WTC11 (cell line): Measurements from ENCODE around the gene CHST11. TPM values are rescaled to one million over a fixed set of nuclear protein-coding genes. Genes with fewer than 3 reads are reported as not detected.

ENCODE experiments used
- ATAC-seq: fragments of 200-7000 bp; cut with Tn5 transposase; 2 replicates; pipeline ENCODE4 v1.10.0; 2021; ENCODE audit warnings: mild to moderate bottlenecking, moderate library complexity
- CTCF ChIA-PET: fragments of 300-600 bp; sonication (Branson Sonifier 250); formaldehyde crosslinking; loops from one replicate; lab custom pipeline; 2021; ENCODE audit warnings: antibody characterized with exemption; lab: Charles Lee
- POLR2A ChIA-PET: fragments of 350-600 bp; sonication (Branson Sonifier 250); formaldehyde crosslinking; loops from one replicate; lab custom pipeline; 2021; ENCODE audit warnings: antibody characterized with exemption; lab: Charles Lee
- DNase-seq: peaks from one replicate; pipeline ENCODE4 v3.0.0; 2021; ENCODE audit warnings: low spot score
- H3K27ac Mint-ChIP-seq: 2 replicates; pipeline ENCODE4 v1.8.0; 2021; ENCODE audit warnings: mixed read lengths
- H3K27me3 Mint-ChIP-seq: 2 replicates; pipeline ENCODE4 v1.8.0; 2021; ENCODE audit warnings: low read depth, mild to moderate bottlenecking, moderate library complexity, mixed read lengths
- H3K36me3 Mint-ChIP-seq: 2 replicates; pipeline ENCODE4 v1.8.0; 2021; ENCODE audit warnings: mixed read lengths
- H3K4me1 Mint-ChIP-seq: 2 replicates; pipeline ENCODE4 v1.8.0; 2022; ENCODE audit warnings: mixed read lengths
- H3K4me3 Mint-ChIP-seq: 2 replicates; pipeline ENCODE4 v1.8.0; 2021; ENCODE audit warnings: mild to moderate bottlenecking, moderate library complexity, mixed read lengths
- H3K9me3 Mint-ChIP-seq: 2 replicates; pipeline ENCODE4 v1.8.0; 2021; ENCODE audit warnings: mixed read lengths
- ATF1 ChIP-seq: sonication (generic); formaldehyde crosslinking; IDR thresholded peaks from 2 replicates; pipeline ENCODE4 v1.8.1; 2023; ENCODE audit warnings: mild to moderate bottlenecking, moderate library complexity, missing genetic modification reagents
- ELF4 ChIP-seq: sonication (generic); formaldehyde crosslinking; IDR thresholded peaks from 2 replicates; pipeline ENCODE4 v1.8.1; 2022; ENCODE audit warnings: low read depth, mild to moderate bottlenecking, moderate library complexity, missing genetic modification reagents
- EMX1 ChIP-seq: fragments of 250-450 bp; sonication (Bioruptor Pico); IDR thresholded peaks from 2 replicates; pipeline ENCODE4 v1.8.0; 2021; ENCODE audit warnings: mild to moderate bottlenecking
- ESRRA ChIP-seq: sonication (generic); formaldehyde crosslinking; IDR thresholded peaks from 2 replicates; pipeline ENCODE4 v1.8.1; 2022; ENCODE audit warnings: mild to moderate bottlenecking, missing genetic modification reagents, borderline replicate concordance
- JAZF1 ChIP-seq: fragments of 250-450 bp; sonication (Bioruptor Pico); IDR thresholded peaks from 2 replicates; pipeline ENCODE4 v1.9.0; 2021; ENCODE audit warnings: moderate library complexity, mild to moderate bottlenecking, inconsistent platforms
- JUN ChIP-seq: sonication (generic); formaldehyde crosslinking; IDR thresholded peaks from 2 replicates; pipeline ENCODE4 v1.8.0; 2023; ENCODE audit warnings: mild to moderate bottlenecking, missing genetic modification reagents
- NFATC4 ChIP-seq: fragments of 250-450 bp; sonication (Bioruptor Pico); IDR thresholded peaks from 2 replicates; pipeline ENCODE4 v1.9.0; 2021; ENCODE audit warnings: mild to moderate bottlenecking
- NR2C2 ChIP-seq: sonication (generic); formaldehyde crosslinking; IDR thresholded peaks from 2 replicates; pipeline ENCODE4 v1.8.0; 2022; ENCODE audit warnings: mild to moderate bottlenecking, missing genetic modification reagents
- TEAD1 ChIP-seq: sonication (generic); formaldehyde crosslinking; IDR thresholded peaks from 2 replicates; pipeline ENCODE4 v1.8.0; 2022; ENCODE audit warnings: mild to moderate bottlenecking, missing genetic modification reagents
- ZNF219 ChIP-seq: sonication (generic); formaldehyde crosslinking; IDR thresholded peaks from 2 replicates; pipeline ENCODE4 v1.8.0; 2023; ENCODE audit warnings: missing genetic modification reagents, mild to moderate bottlenecking, borderline replicate concordance
- ZNF232 ChIP-seq: sonication (generic); formaldehyde crosslinking; IDR thresholded peaks from 2 replicates; pipeline ENCODE4 v1.8.0; 2022; ENCODE audit warnings: mild to moderate bottlenecking, missing genetic modification reagents
- ZNF317 ChIP-seq: sonication (generic); formaldehyde crosslinking; IDR thresholded peaks from 2 replicates; pipeline ENCODE4 v1.8.1; 2023; ENCODE audit warnings: low read depth, mild to moderate bottlenecking, moderate library complexity, missing genetic modification reagents, borderline replicate concordance
- total RNA-seq: library from RNA; stranded (reverse); gene quantifications from 3 replicates; pipeline ENCODE4 v1.2.3, GENCODE V29; 2021
- TF ChIP-seq, protein P1 (sequence below): sonication (generic); formaldehyde crosslinking; IDR thresholded peaks from 2 replicates; pipeline ENCODE4 v1.8.1; 2023; ENCODE audit warnings: mild to moderate bottlenecking, missing genetic modification reagents, moderate library complexity
- TF ChIP-seq, protein P2 (sequence below): fragments of 250-450 bp; sonication (Bioruptor Pico); IDR thresholded peaks from 2 replicates; pipeline ENCODE4 v1.8.0; 2021; ENCODE audit warnings: mild to moderate bottlenecking
- TF ChIP-seq, protein P3 (sequence below): fragments of 250-450 bp; sonication (Bioruptor Pico); conservative IDR thresholded peaks from 2 replicates; pipeline ENCODE4 v1.9.0; 2021; ENCODE audit warnings: mild to moderate bottlenecking
- TF ChIP-seq, protein P4 (sequence below): sonication (generic); formaldehyde crosslinking; IDR thresholded peaks from 2 replicates; pipeline ENCODE4 v1.8.1; 2022; ENCODE audit warnings: missing genetic modification reagents, borderline replicate concordance
- TF ChIP-seq, protein P5 (sequence below): sonication (generic); formaldehyde crosslinking; IDR thresholded peaks from 2 replicates; pipeline ENCODE4 v1.8.1; 2023; ENCODE audit warnings: mild to moderate bottlenecking, missing genetic modification reagents, borderline replicate concordance
- TF ChIP-seq, protein P6 (sequence below): sonication (generic); formaldehyde crosslinking; conservative IDR thresholded peaks from 2 replicates; pipeline ENCODE4 v1.8.1; 2022; ENCODE audit warnings: mild to moderate bottlenecking, missing genetic modification reagents
- TF ChIP-seq, protein P7 (sequence below): sonication (generic); formaldehyde crosslinking; IDR thresholded peaks from 2 replicates; pipeline ENCODE4 v1.8.0; 2022; ENCODE audit warnings: mild to moderate bottlenecking, missing genetic modification reagents
- TF ChIP-seq, protein P8 (sequence below): sonication (generic); formaldehyde crosslinking; IDR thresholded peaks from 2 replicates; pipeline ENCODE4 v1.8.1; 2023; ENCODE audit warnings: mild to moderate bottlenecking, missing genetic modification reagents, moderate library complexity

Gene CHST11
- total RNA-seq, 1 experiment from 2014 or later = 24.2 TPM

DNA sequence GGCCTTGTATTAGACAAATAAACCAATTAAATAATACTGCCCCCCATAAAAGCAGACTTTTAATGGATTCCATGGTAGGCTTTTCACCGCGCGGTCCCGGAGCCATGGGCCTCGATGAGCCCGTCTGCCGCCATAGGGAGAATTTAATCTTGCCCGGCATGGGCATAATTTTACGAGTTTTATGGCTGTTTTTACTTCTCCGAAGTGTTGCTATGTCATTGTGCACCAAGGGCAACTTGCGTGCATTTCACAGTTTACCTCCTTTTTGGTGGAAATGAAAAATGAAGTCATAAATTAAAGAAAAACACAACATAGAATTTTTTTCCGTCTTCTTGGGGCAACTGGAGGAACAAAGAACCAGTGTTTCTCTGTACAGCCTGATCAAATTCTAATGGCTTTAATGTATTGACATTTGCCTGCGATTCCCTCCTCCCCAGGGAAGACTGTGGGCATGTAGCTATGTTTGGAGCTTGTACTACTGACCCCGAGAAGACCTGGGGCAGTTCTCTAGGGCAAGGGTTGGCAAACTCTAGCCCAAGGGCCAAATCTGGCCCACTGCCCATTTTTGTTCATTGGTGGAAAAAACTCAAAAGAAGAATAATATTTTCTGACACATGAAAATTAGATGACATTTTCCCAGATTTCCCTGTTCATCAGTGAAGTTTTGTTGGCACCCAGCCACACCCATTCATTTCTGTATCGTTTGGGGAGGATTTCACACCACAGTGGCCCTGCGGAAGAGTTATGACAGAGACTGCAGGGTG is 142.7 kb downstream of the CHST11 start:
- no peak for ATAC-seq
- Mint-ChIP-seq H3K27ac (no peak overlapping the region), H3K36me3 (no peaks in the 10 kb centered on the region), H3K4me1 (peaks cover 46% of the 10 kb centered on the region), H3K9me3 (0 out of 2 replicates have a peak, but pooled peaks cover 3% of the 10 kb centered on the region), H3K4me3 (no peak overlapping the region), H3K27me3 (no peaks in the 10 kb centered on the region)
- no peak for DNase-seq
- POLR2A ChIA-PET = no interaction called here
- TF ChIP-seq ZNF317 (CRISPR knock-in tag) = no peak
- TF ChIP-seq NR2C2 (CRISPR knock-in tag) = no peak
- TF ChIP-seq, protein P1, sequence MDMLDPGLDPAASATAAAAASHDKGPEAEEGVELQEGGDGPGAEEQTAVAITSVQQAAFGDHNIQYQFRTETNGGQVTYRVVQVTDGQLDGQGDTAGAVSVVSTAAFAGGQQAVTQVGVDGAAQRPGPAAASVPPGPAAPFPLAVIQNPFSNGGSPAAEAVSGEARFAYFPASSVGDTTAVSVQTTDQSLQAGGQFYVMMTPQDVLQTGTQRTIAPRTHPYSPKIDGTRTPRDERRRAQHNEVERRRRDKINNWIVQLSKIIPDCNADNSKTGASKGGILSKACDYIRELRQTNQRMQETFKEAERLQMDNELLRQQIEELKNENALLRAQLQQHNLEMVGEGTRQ (CRISPR knock-in tag) = no peak
- TF ChIP-seq TEAD1 (CRISPR knock-in tag) = no peak
- no peak for TF ChIP-seq NFATC4 (CRISPR knock-in tag)
- TF ChIP-seq ESRRA (CRISPR knock-in tag) = no peak
- TF ChIP-seq, protein P2, sequence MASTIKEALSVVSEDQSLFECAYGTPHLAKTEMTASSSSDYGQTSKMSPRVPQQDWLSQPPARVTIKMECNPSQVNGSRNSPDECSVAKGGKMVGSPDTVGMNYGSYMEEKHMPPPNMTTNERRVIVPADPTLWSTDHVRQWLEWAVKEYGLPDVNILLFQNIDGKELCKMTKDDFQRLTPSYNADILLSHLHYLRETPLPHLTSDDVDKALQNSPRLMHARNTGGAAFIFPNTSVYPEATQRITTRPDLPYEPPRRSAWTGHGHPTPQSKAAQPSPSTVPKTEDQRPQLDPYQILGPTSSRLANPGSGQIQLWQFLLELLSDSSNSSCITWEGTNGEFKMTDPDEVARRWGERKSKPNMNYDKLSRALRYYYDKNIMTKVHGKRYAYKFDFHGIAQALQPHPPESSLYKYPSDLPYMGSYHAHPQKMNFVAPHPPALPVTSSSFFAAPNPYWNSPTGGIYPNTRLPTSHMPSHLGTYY (CRISPR knock-in tag) = no peak
- no peak for TF ChIP-seq ZNF219 (CRISPR knock-in tag)
- TF ChIP-seq, protein P3, sequence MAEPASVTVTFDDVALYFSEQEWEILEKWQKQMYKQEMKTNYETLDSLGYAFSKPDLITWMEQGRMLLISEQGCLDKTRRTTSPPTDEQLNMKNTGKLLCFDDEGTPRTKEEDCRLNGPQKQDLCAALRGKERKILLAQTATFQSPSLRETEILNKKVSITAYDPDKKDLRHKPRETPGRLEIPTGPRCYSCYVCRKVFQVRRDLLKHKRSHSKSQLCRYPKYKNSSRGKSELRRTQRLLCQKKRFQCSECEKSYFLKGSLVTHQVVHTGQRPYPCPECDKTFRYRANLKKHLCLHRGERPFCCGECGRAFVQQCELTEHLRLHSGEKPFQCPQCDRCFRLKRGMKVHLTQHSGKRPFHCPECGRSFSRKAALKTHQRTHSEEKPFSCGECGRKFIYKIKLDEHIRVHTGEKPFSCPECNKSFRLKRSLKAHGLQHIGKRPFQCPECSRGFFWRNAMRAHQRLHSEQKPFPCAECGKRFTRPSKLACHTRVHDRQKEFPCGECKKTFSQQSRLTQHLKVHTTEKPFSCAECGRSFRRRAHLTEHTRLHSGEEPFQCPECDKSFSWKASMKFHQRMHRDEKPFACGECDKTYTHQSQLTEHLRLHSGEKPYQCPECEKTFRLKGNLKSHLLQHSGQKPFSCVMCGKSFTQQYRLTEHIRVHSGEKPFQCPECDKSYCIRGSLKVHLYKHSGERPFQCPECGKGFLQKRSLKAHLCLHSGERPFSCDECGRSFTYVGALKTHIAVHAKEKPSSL (CRISPR knock-in tag) = no peak
- no peak for TF ChIP-seq EMX1 (CRISPR knock-in tag)
- TF ChIP-seq, protein P4, sequence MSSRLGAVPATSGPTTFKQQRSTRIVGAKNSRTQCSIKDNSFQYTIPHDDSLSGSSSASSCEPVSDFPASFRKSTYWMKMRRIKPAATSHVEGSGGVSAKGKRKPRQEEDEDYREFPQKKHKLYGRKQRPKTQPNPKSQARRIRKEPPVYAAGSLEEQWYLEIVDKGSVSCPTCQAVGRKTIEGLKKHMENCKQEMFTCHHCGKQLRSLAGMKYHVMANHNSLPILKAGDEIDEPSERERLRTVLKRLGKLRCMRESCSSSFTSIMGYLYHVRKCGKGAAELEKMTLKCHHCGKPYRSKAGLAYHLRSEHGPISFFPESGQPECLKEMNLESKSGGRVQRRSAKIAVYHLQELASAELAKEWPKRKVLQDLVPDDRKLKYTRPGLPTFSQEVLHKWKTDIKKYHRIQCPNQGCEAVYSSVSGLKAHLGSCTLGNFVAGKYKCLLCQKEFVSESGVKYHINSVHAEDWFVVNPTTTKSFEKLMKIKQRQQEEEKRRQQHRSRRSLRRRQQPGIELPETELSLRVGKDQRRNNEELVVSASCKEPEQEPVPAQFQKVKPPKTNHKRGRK (CRISPR knock-in tag) = no peak
- TF ChIP-seq, protein P5, sequence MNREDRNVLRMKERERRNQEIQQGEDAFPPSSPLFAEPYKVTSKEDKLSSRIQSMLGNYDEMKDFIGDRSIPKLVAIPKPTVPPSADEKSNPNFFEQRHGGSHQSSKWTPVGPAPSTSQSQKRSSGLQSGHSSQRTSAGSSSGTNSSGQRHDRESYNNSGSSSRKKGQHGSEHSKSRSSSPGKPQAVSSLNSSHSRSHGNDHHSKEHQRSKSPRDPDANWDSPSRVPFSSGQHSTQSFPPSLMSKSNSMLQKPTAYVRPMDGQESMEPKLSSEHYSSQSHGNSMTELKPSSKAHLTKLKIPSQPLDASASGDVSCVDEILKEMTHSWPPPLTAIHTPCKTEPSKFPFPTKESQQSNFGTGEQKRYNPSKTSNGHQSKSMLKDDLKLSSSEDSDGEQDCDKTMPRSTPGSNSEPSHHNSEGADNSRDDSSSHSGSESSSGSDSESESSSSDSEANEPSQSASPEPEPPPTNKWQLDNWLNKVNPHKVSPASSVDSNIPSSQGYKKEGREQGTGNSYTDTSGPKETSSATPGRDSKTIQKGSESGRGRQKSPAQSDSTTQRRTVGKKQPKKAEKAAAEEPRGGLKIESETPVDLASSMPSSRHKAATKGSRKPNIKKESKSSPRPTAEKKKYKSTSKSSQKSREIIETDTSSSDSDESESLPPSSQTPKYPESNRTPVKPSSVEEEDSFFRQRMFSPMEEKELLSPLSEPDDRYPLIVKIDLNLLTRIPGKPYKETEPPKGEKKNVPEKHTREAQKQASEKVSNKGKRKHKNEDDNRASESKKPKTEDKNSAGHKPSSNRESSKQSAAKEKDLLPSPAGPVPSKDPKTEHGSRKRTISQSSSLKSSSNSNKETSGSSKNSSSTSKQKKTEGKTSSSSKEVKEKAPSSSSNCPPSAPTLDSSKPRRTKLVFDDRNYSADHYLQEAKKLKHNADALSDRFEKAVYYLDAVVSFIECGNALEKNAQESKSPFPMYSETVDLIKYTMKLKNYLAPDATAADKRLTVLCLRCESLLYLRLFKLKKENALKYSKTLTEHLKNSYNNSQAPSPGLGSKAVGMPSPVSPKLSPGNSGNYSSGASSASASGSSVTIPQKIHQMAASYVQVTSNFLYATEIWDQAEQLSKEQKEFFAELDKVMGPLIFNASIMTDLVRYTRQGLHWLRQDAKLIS (CRISPR knock-in tag) = no peak
- CTCF ChIA-PET = interaction anchor here (1.6 kb wide), 1 partner anchor 218 kb away, joined by 4 read pairs; no protein-coding TSS in a partner anchor

DNA sequence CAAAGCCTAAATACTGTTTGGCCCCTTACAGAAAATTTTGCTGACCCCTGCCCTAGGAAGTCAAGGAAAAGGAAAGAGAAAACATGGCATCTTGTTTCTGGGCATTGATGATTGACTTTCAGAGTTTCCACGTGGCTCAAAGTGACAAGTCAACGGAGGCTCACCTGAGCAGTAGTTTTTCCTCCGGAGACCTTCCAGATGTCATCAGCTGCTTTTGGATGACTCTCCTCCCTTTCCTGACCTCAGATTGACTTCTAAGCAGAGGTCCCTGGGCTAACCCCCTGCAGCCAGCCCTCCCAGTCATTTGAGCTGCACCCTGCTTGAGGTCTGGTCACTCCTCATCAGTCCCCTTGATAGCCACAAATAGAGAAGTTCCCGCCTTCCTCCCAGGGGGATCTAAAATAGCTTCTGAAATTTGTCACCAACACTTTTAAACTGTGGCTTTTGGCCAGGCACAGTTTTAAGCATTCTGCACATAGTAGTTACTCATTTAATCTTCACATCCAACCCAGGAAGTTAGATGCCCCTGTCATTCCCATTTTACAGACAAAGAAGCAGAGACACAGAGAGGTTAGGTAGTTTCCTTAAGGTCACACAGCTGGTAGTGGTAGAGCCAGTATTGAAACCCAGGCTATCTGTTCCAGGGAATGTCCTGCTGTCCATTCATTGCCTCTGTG is 143.4 kb downstream of the CHST11 start:
- no peak for DNase-seq
- H3K4me3 Mint-ChIP-seq = no peak overlapping the region
- TF ChIP-seq, protein P6, sequence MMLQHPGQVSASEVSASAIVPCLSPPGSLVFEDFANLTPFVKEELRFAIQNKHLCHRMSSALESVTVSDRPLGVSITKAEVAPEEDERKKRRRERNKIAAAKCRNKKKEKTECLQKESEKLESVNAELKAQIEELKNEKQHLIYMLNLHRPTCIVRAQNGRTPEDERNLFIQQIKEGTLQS (CRISPR knock-in tag) = no peak
- TF ChIP-seq NR2C2 (CRISPR knock-in tag) (no peak), ATF1 (no peak), ELF4 (CRISPR knock-in tag) (no peak), JUN (no peak), JAZF1 (CRISPR knock-in tag) (no peak), ZNF232 (CRISPR knock-in tag) (no peak)
- TF ChIP-seq, protein P7, sequence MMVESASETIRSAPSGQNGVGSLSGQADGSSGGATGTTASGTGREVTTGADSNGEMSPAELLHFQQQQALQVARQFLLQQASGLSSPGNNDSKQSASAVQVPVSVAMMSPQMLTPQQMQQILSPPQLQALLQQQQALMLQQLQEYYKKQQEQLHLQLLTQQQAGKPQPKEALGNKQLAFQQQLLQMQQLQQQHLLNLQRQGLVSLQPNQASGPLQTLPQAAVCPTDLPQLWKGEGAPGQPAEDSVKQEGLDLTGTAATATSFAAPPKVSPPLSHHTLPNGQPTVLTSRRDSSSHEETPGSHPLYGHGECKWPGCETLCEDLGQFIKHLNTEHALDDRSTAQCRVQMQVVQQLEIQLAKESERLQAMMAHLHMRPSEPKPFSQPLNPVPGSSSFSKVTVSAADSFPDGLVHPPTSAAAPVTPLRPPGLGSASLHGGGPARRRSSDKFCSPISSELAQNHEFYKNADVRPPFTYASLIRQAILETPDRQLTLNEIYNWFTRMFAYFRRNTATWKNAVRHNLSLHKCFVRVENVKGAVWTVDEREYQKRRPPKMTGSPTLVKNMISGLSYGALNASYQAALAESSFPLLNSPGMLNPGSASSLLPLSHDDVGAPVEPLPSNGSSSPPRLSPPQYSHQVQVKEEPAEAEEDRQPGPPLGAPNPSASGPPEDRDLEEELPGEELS (CRISPR knock-in tag) = no peak
- TF ChIP-seq, protein P8, sequence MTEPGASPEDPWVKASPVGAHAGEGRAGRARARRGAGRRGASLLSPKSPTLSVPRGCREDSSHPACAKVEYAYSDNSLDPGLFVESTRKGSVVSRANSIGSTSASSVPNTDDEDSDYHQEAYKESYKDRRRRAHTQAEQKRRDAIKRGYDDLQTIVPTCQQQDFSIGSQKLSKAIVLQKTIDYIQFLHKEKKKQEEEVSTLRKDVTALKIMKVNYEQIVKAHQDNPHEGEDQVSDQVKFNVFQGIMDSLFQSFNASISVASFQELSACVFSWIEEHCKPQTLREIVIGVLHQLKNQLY (CRISPR knock-in tag) = no peak
- TF ChIP-seq, all 79 proteins: peak for 0
- ChIA-PET POLR2A (no interaction called here), CTCF (interaction anchor here (0.9 kb wide), 1 partner anchor 219 kb away, joined by 3 read pairs; no protein-coding TSS in a partner anchor)
- ATAC-seq = no peak
- Mint-ChIP-seq H3K27me3 (no peaks in the 10 kb centered on the region), H3K9me3 (0 out of 2 replicates have a peak, but pooled peaks cover 3% of the 10 kb centered on the region), H3K36me3 (no peaks in the 10 kb centered on the region), H3K27ac (no peak overlapping the region), H3K4me1 (peaks cover 47% of the 10 kb centered on the region)
